ENCODE results near the gene ACOX3.

ACOX3 gene

DNA sequence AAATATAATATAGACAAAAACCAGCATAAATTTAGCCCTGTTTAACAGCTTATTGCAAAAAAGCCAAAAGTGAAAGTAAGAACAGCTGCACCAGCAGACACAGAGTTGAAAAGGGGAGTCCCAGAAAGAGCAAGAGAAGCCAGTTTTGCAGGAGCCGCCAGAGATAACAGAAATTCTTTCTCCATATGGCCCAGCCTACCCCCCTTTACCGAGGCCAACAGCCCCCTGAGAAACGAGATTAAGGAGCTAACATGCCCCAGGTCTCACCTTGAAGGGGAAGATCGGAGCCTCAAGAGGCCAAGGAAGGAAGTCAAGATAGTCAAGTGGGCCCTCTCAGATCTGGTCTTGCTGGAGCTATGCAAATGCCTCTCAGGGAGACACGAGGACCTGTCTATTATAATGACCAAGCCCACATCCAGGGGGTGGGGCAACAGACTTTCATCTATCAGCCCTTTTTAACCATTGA lies 4.8 kb downstream of the ACOX3 start:
- no peaks in the 10 kb centered on the region for H3F3A ChIP-seq (ENCODE audit: insufficient read depth, low read length)
- no peaks in the 10 kb centered on the region for H3K9me3 ChIP-seq (ENCODE audit: low read length)
- TF ChIP-seq CTCF (IDR thresholded peaks at IDR 0.05; ENCODE audit: low read length) (no peak), EZH2 (IDR thresholded peaks at IDR 0.05; ENCODE audit: borderline replicate concordance, low read length) (no peak)
- no peaks in the 10 kb centered on the region for H3K27me3 ChIP-seq (ENCODE audit: insufficient read depth, low read length)
- H3K9ac ChIP-seq (ENCODE audit: low read length) = peak overlapping the region; percentile 52
- peak overlapping the region; percentile 82 for H3K4me2 ChIP-seq (ENCODE audit: low read length)
- peak overlapping the region; percentile 70 for H3K27ac ChIP-seq (ENCODE audit: low read depth, low read length, poor library complexity, severe bottlenecking)
- no peaks in the 10 kb centered on the region for H3K36me3 ChIP-seq (ENCODE audit: insufficient read depth, low read length)
- peak overlapping the region; percentile 58 for H3K4me3 ChIP-seq (ENCODE audit: low read depth, low read length, poor library complexity, severe bottlenecking)
- no peaks in the 10 kb centered on the region for H4K20me1 ChIP-seq (ENCODE audit: insufficient read depth, low read length)
- H2AFZ ChIP-seq (ENCODE audit: low read length) = no peak overlapping the region
- 0 out of 2 replicates have a peak, but pooled peaks cover 5% of the 10 kb centered on the region for H3K79me2 ChIP-seq (ENCODE audit: insufficient read depth, low read length)
- H3K4me1 ChIP-seq (ENCODE audit: insufficient read depth, low read length, severe bottlenecking) = peaks cover 33% of the 10 kb centered on the region
- no peaks in the 10 kb centered on the region for H3K9me2 ChIP-seq (ENCODE audit: low read depth, low read length)

- H3K27ac ChIP-seq (ENCODE audit: low read depth, low read length, poor library complexity, severe bottlenecking) = peak overlapping the region; percentile 70
- no peaks in the 10 kb centered on the region for H3K9me2 ChIP-seq (ENCODE audit: low read depth, low read length)
- H4K20me1 ChIP-seq (ENCODE audit: insufficient read depth, low read length) = no peaks in the 10 kb centered on the region
- no peaks in the 10 kb centered on the region for H3F3A ChIP-seq (ENCODE audit: insufficient read depth, low read length)
- peak overlapping the region; percentile 82 for H3K4me2 ChIP-seq (ENCODE audit: low read length)
- no peak for TF ChIP-seq EZH2 (IDR thresholded peaks at IDR 0.05; ENCODE audit: borderline replicate concordance, low read length)
- TF ChIP-seq CTCF (IDR thresholded peaks at IDR 0.05; ENCODE audit: low read length) = no peak
- 0 out of 2 replicates have a peak, but pooled peaks cover under 1% of the 10 kb centered on the region for H3K79me2 ChIP-seq (ENCODE audit: insufficient read depth, low read length)
- no peak overlapping the region for H3K9ac ChIP-seq (ENCODE audit: low read length)
- no peaks in the 10 kb centered on the region for H3K27me3 ChIP-seq (ENCODE audit: insufficient read depth, low read length)
- H3K4me1 ChIP-seq (ENCODE audit: insufficient read depth, low read length, severe bottlenecking) = peaks cover 30% of the 10 kb centered on the region
- peak overlapping the region; percentile 58 for H3K4me3 ChIP-seq (ENCODE audit: low read depth, low read length, poor library complexity, severe bottlenecking)
- no peaks in the 10 kb centered on the region for H3K9me3 ChIP-seq (ENCODE audit: low read length)
- H2AFZ ChIP-seq (ENCODE audit: low read length) = no peak overlapping the region
- no peaks in the 10 kb centered on the region for H3K36me3 ChIP-seq (ENCODE audit: insufficient read depth, low read length)
These were observed 6.1 kb downstream of the ACOX3 start for GRCh38 chr4:8434251-8435073.

DNA sequence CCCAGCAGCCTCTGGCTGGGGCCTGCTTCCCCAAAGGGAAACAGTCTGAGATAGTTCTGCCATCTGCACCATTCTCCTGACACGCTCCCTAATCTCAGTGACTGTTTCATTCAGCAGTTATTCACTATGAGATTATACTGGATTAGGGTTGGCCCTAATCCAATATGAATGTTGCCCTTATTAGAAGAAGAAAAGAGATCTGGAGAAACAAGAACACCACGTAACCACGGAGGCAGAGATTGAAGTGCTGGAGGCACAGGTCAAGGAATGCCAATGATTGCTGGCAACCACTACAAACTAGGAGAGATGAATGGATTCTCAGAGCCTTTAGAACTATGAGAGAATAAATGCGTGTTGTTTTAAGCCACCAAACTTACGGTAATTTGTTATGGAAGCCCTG lies 7.4 kb downstream of the ACOX3 start:
- TF ChIP-seq CTCF (IDR thresholded peaks at IDR 0.05; ENCODE audit: low read length) (no peak), EZH2 (IDR thresholded peaks at IDR 0.05; ENCODE audit: borderline replicate concordance, low read length) (no peak)
- no peaks in the 10 kb centered on the region for H4K20me1 ChIP-seq (ENCODE audit: insufficient read depth, low read length)
- no peak overlapping the region for H3K9ac ChIP-seq (ENCODE audit: low read length)
- H3K9me2 ChIP-seq (ENCODE audit: low read depth, low read length) = no peaks in the 10 kb centered on the region
- no peaks in the 10 kb centered on the region for H3K9me3 ChIP-seq (ENCODE audit: low read length)
- H3K4me2 ChIP-seq (ENCODE audit: low read length) = no peak overlapping the region
- no peak overlapping the region for H2AFZ ChIP-seq (ENCODE audit: low read length)
- no peak overlapping the region for H3K4me3 ChIP-seq (ENCODE audit: low read depth, low read length, poor library complexity, severe bottlenecking)
- no peaks in the 10 kb centered on the region for H3K27me3 ChIP-seq (ENCODE audit: insufficient read depth, low read length)
- no peaks in the 10 kb centered on the region for H3F3A ChIP-seq (ENCODE audit: insufficient read depth, low read length)
- H3K36me3 ChIP-seq (ENCODE audit: insufficient read depth, low read length) = no peaks in the 10 kb centered on the region
- H3K4me1 ChIP-seq (ENCODE audit: insufficient read depth, low read length, severe bottlenecking) = peaks cover 30% of the 10 kb centered on the region
- H3K27ac ChIP-seq (ENCODE audit: low read depth, low read length, poor library complexity, severe bottlenecking) = no peak overlapping the region
- H3K79me2 ChIP-seq (ENCODE audit: insufficient read depth, low read length) = no peaks in the 10 kb centered on the region
